Epithelial cell of umbilical artery (primary cell): ENCODE measurements around the gene ZKSCAN5. TPM values are rescaled to one million over a fixed set of nuclear protein-coding genes. Genes with fewer than 3 reads are reported as not detected.

ENCODE experiments used
- total RNA-seq: library from RNA; depleted of rRNA; stranded (reverse); fragments of >200 nt; gene quantifications from 2 replicates; pipeline ENCODE4 v1.2.3, GENCODE V29; 2014

Gene ZKSCAN5
- total RNA-seq, result 10.7 and 12.0 TPM in 2 replicates

DNA sequence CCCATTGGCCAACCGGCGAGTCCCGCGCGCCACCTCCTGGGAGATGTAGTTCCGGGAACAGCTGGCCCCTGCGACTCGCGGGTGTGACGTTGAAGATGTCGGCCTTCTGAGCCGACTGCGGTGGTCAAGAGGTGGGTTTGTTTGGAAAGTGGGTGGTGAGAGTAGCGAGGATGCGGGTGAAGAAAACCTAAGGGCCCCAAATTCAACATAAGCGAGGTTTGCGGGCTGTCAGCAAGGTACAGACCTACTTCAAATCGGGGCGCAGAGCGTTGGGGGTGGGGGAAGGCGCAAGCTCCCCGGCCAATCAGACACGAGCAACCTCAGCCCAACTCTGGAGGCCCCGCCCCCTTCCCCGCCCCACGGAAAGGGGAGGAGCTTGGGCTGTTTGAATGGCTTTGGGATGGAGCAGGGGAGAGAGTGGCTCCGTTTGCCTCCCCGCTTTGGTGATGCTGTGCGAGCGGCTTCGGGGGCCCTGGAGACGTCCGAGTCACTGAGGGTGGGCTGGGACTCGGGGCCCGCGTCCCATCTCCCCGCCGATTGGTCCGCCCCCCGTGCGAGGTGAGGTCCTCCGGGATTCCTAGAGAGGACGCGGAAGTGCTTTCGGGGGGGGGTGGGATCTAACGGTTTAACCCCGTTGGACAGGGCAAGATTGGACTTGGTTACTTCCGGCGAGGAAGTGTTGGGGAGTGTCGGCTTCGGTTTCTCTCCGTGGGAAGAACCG, at the start of gene ZKSCAN5:
ZKSCAN5 (plus strand) TSS at position 60 of the 721 bp plus-strand sequence. CDS start 1,383 bp downstream, outside the sequence.

GRCh38 chr7:99472561-99473314, 31.7 kb upstream of the ZKSCAN5 start, which contains the start of gene ZNF789:
ZNF789 (plus strand) TSS chr7:99472890; CDS start chr7:99476457, 3,567 bp downstream.

DNA sequence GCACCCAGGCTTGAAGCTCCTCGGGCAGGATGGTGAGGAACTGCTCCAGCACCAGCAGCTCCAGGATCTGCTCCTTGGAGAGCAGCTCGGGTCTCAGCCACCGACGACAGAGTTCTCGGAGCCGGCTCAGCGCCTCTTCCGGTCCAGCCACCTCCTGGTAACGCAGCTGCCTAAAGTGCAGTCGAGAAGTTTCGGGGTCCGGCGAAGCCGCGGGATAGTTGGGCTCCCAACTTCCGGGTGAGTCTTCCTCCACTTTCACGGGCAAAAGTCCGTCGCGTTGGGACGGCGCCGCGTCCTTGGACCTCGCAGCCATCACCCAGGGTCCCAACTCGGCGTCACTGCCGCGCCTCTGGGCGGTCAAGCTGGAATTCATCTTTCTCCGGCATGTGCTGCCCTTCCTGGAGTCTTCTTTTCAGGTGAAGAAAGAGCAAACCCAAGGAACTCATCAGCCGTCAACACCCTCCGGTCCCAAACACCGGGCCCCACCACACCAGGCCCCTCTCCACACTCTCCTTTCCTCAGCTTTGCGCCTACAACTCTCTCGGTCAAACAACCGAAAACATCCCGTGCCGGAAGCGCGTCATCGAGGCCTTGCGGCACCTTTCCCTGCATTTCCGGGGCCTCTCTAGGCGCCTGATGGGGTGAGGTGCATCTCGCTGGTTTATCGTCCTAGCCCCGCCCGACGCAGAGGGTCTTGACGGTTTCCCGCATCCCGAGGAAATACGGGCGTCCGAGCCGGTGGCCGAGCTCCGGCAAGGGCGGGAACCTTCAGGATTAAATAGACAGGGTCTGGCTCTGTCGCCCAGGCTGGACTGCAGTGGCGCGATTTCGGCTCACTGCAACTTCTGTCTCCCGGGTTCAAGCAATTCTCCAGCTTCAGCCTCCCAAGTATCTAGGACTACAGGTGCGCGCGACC, 4.5 kb upstream of the ZKSCAN5 start, which contains the start of gene ZNF394:
ZNF394 (minus strand) TSS at position 561 of the 916 bp plus-strand sequence; CDS start at position 373, 188 bp downstream.

GRCh38 chr7:99551767-99552463, 47.5 kb downstream of the ZKSCAN5 start, which contains the start of gene FAM200A:
FAM200A (minus strand) TSS chr7:99552114; CDS start chr7:99548407, 3,707 bp downstream.

GRCh38 chr7:99558306-99559174, 54.1 kb downstream of the ZKSCAN5 start, which contains the start of gene ZNF655:
ZNF655 (plus strand) TSS chr7:99558642; CDS start chr7:99560560, 1,918 bp downstream.

Other genes with a start within 250 kb of the ZKSCAN5 start
- 0.30 and 0.97 TPM in 2 replicates for gene MYH16, start 231.8 kb upstream of the ZKSCAN5 start, total RNA-seq
- 149 and 212 TPM in 2 replicates for gene ARPC1A, start 178.8 kb upstream of the ZKSCAN5 start, total RNA-seq
- 597 and 600 TPM in 2 replicates for gene ARPC1B, start 129.9 kb upstream of the ZKSCAN5 start, total RNA-seq
- gene PDAP1, start 96.1 kb upstream of the ZKSCAN5 start, total RNA-seq, result 61.1 and 109 TPM in 2 replicates
- gene BUD31, start 95.7 kb upstream of the ZKSCAN5 start, total RNA-seq, result 107 and 116 TPM in 2 replicates
- gene PTCD1, start 65.9 kb upstream of the ZKSCAN5 start, total RNA-seq, result 4.5 and 5.5 TPM in 2 replicates
- gene CPSF4, start 65.7 kb upstream of the ZKSCAN5 start, total RNA-seq, result 28.6 and 30.4 TPM in 2 replicates
- 643 and 858 TPM in 2 replicates for gene ATP5MF, start 38.5 kb upstream of the ZKSCAN5 start, total RNA-seq
- gene ZNF789, start 31.8 kb upstream of the ZKSCAN5 start, total RNA-seq, result 5.6 and 6.2 TPM in 2 replicates
- gene ZNF394, start 4.4 kb upstream of the ZKSCAN5 start, total RNA-seq, result 26.3 and 33.0 TPM in 2 replicates
- gene FAM200A, start 47.5 kb downstream of the ZKSCAN5 start, total RNA-seq, result 5.6 and 6.2 TPM in 2 replicates
- gene ZNF655, start 54.0 kb downstream of the ZKSCAN5 start, total RNA-seq, result 10.1 and 19.5 TPM in 2 replicates
- gene TMEM225B, start 93.6 kb downstream of the ZKSCAN5 start, total RNA-seq, result under 0.01 TPM in 1 of 2 replicates, not detected in the other
- 9.4 and 10.4 TPM in 2 replicates for gene ZSCAN25, start 112.3 kb downstream of the ZKSCAN5 start, total RNA-seq
- gene CYP3A5, start 175.3 kb downstream of the ZKSCAN5 start, total RNA-seq, result not detected in 2 replicates
- gene CYP3A7, start 230.5 kb downstream of the ZKSCAN5 start, total RNA-seq, result not detected in 2 replicates